VCaP (cell line): ENCODE data around the gene ADGRG6.

Experiments
- H3K27ac ChIP-seq: fragments of 450-650 bp; 2 replicates; pipeline ENCODE4 v1.5.1; 2017
- CTCF ChIP-seq: fragments of 450-650 bp; conservative IDR thresholded peaks from 2 replicates; pipeline ENCODE4 v1.5.1; 2017; ENCODE audit warnings: mild to moderate bottlenecking, moderate library complexity

ADGRG6 gene

GRCh38 chr6:142441716-142442115, 139.9 kb downstream of the ADGRG6 start:
- H3K27ac ChIP-seq: no peak overlapping the region
- TF ChIP-seq CTCF: no peak

- no peak for TF ChIP-seq CTCF
These were observed 141.3 kb downstream of the ADGRG6 start for GRCh38 chr6:142443102-142443501.

DNA sequence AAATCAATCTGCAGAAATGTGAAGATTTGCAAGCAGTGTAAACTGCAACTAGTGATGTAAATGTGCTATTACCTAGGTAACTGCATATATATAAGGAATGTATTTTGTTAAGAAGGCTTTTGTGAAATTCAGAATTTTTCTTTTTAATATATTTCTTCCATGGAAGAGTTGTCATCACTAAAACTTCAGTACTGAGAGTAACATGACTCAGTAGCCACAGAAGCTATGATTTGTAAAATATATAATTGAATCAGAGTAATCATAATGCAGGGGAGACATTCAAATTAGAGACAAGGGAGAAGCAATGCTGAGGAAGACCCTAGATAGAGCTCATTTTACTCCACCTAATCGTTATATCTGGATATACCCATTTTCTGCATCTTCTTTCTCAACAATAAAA, 141.7 kb downstream of the ADGRG6 start:
- TF ChIP-seq CTCF: no peak
- no peak overlapping the region; the same call in 1 of the 2 replicates for H3K27ac ChIP-seq

More at GRCh38 chr6:142443102-142443501, 141.3 kb downstream of the ADGRG6 start:
- no peak overlapping the region for H3K27ac ChIP-seq

DNA sequence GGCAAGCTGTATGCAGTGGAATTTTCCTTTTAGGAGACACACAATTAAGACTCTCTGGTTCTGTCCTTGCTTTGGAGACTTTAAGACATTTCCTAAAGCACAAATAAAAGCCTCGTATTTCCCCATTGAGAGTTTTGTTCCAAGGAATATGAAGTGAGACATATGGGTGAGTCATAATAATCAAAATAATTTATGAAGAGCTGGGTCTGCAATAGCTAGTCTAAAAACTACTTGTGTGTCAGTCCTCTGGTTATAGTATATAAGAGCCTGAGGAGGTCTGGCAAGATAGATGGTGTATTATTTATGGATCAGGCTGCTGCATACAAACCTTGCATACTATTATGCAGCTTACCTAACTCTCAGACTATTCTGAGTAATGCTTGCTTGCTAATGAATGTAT, 142.6 kb downstream of the ADGRG6 start:
- H3K27ac ChIP-seq: peak overlapping the region; percentile 60
- no peak for TF ChIP-seq CTCF

GRCh38 chr6:142444881-142445301, 143.1 kb downstream of the ADGRG6 start:
- TF ChIP-seq CTCF: no peak
- H3K27ac ChIP-seq: peak overlapping the region; percentile 60

- TF ChIP-seq CTCF: no peak
These were observed 144.4 kb downstream of the ADGRG6 start for GRCh38 chr6:142446168-142446567.

DNA sequence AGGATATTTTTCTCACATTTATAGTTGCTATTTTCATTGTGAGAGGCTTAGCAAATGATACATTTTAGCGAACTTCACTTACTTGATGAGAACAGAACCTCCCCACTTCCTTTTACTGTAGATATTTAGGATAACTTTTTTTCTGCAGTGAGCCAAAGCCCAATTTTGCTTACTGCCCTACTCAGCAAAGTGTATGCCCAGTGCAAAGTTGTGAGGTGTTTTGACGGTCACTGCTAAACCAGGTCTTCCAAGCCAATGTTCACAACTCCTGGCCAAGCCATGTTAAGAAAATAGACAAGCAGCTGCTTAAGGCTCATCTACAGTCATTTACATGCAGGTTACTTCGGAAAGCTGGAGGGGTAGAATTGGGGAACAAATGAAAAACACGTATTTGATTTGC, 144.8 kb downstream of the ADGRG6 start:
- no peak overlapping the region for H3K27ac ChIP-seq
- TF ChIP-seq CTCF: no peak

More at GRCh38 chr6:142446168-142446567, 144.4 kb downstream of the ADGRG6 start:
- 0 out of 2 replicates have a peak overlapping the region, but pooled peaks have one; percentile 60 for H3K27ac ChIP-seq
